Fibroblast of pulmonary artery (primary cell): ENCODE measurements around the gene SPON2.
A peak's percentile ranks its signal among the peaks of the same experiment; 100 is the strongest.

ENCODE experiments used
- DNase-seq: peaks from one replicate; pipeline ENCODE4 v3.0.0-alpha.2; 2010; ENCODE audit warnings: low read depth
- H3K4me3 ChIP-seq: replicated peaks from 2 replicates; pipeline ENCODE4 v1.5.1; 2011; ENCODE audit warnings: low read depth, mild to moderate bottlenecking, control low read depth, low read length, moderate library complexity
- CTCF ChIP-seq: IDR thresholded peaks from 2 replicates; pipeline ENCODE4 v1.5.1; 2011; ENCODE audit warnings: mild to moderate bottlenecking, control low read depth, low read length, inconsistent platforms; ENCODE audit errors: missing control alignments

SPON2 gene

DNA sequence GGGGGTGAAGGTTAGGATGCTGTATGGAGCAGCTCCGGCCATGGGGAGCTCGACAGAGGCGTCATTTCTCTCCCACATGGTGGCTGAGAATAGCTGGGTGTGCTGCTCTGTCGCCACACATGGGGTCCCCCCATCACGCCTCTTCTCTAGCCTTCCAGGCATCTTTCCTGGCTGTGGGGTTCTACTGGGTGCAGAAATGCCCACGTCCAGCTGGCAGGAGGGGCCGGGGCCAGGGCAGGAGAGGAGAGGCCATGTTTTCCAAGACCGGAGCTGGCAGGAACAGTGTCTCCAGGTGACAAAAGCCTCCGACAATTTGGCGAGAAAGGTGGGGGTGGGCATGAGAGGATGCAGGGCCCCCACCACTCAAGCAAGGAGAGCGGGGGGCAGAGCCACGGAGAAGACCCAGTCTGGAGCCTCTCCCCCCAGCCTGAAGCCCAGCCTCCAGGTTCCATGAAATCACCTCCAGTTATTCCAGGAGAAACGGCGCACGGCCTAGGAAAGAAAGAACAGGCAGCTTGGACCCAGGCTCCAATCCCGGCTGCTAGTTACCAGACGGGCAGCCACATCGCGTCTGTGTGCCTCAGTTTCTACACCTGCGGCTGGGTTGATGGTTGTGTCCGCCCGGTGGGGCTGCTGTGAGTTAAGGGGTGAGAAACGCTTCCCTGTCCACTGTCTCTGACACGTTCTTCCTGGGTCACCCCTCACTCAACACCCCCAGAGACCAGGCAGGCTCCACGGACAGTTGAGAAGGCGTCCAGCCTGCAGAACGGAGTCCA is 27.4 kb upstream of the SPON2 start:
- peak overlapping the region; percentile 34 for H3K4me3 ChIP-seq
- no peak for DNase-seq
- TF ChIP-seq CTCF = no peak

DNA sequence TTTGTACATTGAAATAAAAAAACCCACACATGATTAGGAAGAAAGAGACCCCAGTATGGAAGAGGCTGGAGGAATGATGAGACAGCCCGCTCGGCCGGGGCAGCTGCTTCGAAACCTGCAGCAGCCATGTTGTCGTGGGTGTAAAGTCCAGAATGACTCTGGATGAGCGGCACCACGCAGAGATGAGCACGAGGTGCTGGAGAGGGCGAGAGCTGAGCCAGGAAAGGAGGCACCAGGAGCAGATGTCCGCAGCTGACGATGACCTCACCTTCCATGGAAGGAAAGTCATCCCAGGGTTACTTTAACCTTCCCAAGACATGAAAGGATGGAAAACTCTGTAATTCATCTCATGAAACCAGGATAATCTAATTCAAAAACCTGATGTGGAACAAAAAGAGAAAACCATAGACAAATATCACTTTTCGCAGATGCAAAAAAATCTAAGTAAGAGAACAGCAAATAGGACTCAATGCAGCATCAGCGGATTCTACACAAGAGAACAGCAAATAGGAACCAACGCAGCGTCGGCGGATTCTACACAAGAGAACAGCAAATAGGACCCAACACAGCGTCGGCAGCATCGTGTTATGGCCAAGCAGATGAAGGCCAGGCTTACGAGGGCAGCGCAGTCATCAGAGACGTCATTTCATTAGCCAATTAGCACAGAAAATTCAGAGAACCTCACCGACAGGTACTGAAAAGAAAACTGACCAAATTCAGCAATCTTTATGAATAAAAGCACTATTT is 25.9 kb upstream of the SPON2 start:
- TF ChIP-seq CTCF = no peak
- no peak for DNase-seq
- H3K4me3 ChIP-seq = no peak overlapping the region

DNA sequence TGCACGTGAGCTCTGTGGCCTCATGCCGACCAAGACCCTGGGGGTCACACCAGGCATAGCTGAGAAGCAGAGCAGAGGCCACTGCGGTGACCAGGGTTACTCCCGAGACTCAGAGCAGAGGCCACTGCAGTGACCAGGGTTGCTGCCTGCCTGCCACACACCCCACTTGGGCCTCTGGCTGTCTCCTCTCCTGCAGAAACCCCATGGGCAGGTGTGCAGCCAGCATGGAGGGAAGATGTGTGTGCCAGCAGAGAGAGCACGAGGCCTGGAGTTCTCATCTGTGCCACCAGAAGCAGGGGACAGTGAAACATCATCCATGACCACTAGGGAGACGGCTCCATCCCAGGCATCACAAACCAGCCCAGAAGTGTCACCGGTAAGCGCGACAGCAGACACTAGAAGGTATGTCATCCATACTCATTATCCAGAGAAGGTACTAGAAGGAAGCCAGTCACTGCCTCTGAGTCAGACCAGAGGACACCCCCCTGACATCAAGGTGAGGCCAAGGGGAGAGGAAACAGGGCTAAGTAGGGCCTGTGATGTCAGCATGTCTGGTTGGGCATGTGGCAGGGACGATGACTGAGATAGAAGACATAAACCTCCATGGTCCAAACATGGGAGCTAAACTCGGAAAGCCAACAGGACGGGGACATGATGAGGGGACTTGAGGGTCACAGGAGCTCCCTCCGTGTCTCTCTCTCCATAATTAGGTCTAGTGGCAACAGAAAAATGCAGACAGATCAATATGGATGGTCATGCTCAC is 24.2 kb upstream of the SPON2 start:
- DNase-seq = no peak
- H3K4me3 ChIP-seq = no peak overlapping the region
- TF ChIP-seq CTCF = no peak

DNA sequence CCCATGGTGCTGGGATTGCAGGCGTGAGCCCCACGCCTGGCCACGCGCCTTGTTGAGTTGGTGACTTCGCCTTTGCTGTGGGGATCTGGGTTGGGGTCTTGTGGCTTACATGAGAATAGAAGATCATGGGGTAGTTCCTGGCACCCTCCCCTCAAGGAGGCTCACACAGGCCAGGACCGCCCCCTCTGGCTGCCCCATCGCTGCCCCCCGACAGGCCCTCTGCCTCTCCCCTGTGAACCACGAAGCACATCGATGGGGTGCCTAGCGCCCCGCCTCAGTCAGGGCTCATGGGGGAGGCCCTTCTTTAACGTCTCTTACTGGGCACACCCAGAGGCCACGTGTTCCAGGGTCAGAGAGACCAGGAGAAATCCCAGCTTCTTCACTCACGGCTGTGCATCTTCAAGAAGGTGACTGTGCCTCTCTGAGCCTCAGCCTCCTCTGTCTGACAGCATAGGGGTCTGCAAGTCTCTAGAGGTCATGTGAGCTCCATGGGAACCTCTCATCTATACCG is 23.6 kb upstream of the SPON2 start:
- no peak overlapping the region for H3K4me3 ChIP-seq
- DNase-seq = no peak
- no peak for TF ChIP-seq CTCF

DNA sequence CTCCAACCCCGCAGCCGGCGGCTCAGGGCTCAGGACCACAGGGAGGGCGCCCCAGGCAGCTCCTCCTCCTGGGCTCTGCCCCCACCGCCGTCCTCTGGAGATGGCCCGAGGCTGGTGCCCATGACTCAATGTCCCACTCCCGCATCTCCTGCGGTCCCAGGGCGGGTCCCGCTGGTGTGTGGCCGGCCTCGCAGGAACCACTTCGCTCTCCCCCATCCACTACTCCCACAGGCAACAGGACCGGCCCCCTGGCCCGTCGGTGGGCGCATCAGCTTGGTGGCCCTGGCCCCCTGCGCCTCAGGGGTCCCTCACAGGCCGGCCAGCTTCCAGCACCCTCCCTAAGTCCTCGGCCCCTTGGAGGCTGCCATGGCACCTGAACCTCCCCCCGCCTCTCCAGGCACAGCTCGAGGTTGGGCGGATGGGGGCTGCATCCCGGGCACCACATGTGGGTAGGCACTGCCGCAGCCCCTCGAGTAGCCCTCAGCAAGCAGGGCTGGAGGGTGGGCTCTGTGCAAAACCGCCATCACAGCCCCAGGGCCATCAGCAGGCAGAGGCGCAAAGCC is 22.8 kb upstream of the SPON2 start:
- H3K4me3 ChIP-seq = no peak overlapping the region
- no peak for DNase-seq
- no peak for TF ChIP-seq CTCF

DNA sequence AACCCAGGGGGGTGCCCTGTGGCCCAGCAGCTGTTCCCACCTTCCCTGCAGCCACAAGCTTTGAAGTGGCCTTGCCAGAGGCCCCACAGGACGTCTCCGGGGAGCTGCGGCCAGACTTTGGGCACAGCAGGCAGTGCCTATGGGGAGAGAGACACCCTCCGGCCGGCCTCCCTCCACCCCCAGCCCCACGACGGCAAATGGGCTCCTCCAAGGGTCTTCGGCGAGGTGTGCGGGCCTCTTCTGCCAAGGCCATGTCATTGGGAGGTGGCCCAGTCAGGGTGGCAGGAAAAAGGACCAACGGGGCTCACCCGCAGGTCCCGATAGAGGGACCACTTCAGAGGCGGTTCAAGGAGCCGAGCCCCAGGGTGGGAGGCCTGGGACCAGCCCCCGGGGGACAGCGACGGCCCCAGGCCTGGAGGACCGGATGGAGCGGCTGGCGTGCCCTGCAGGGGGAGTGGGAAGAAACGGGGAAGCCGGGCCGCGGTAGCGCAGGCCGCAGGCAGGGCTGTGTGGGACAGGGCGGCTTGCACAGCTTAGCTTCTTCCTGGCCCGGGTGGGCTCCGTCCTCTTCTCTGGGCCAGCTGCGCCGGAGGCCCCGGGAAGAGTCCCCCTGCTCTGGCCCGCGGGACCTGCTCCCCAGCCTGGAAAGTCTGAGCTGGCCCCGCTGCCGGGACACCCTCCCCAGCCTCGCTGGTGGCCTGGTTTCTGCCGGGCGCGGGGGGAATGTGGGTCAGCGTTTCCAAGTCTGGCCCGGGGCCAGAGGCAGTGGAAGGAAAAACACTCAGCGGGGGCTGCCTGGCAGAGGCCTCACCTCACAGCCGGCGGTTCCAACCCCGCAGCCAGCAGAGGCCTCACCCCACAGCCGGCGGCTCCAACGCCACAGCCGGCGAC is 21.9 kb upstream of the SPON2 start:
- peak; percentile 50 for DNase-seq
- no peak for TF ChIP-seq CTCF
- no peak overlapping the region for H3K4me3 ChIP-seq
